ENCODE data around the gene DNAAF8. TPM values are rescaled to one million over a fixed set of nuclear protein-coding genes. Genes with fewer than 3 reads are reported as not detected.

Gene DNAAF8
- total RNA-seq, 1 experiment from 2014 or later = 1.1 TPM

- Histone ChIP-seq H3K27me3 (replicated peaks) (no peaks in the 10 kb centered on the region), H3K27ac (no peak overlapping the region), H3K4me1 (replicated peaks) (no peaks in the 10 kb centered on the region; the same call in 1 of the 2 replicates), H3K36me3 (peaks cover 3% of the 10 kb centered on the region; the same call in 1 of the 2 replicates), H3K4me3 (no peak overlapping the region), H3K9me3 (replicated peaks) (no peaks in the 10 kb centered on the region)
- DNase-seq (ENCODE audit: low read depth in 1 of 2, low spot score in 2 of 2) = no peak
These were observed 61.7 kb downstream of the DNAAF8 start for GRCh38 chr16:4795828-4796572.

GRCh38 chr16:4796982-4797804, 62.9 kb downstream of the DNAAF8 start:
- Histone ChIP-seq H3K36me3 (peaks cover 3% of the 10 kb centered on the region; the same call in 1 of the 2 replicates), H3K27me3 (replicated peaks) (no peaks in the 10 kb centered on the region), H3K4me1 (replicated peaks) (peaks cover 9% of the 10 kb centered on the region), H3K27ac (no peak overlapping the region), H3K9me3 (replicated peaks) (no peaks in the 10 kb centered on the region), H3K4me3 (no peak overlapping the region)
- no peak for DNase-seq (ENCODE audit: low read depth in 1 of 2, low spot score in 2 of 2)

DNA sequence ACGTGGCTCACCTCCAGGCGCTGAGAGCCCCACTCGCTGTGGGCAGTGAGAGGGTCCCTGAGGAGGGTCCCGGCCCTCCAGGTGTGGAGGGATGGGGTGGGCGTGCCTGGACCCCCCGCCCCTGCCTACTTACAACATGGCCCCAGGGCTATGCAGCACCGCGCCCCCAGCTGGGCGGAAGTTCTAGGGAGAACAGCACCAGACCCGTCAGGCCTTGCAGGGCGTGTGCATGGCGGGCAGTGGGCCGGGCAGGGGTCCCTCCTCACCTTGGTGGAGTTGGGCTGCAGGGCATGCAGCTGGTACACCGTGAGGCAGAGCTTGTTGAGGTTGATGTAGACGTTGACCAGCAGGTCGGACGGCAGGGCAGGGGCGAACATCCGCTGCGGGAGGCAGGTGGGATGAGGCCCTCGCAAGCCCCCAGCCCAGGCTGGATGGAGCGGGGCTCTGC, 63.5 kb downstream of the DNAAF8 start:
- no peaks in the 10 kb centered on the region for H3K27me3 ChIP-seq (replicated peaks)
- H3K4me3 ChIP-seq = no peak overlapping the region
- no peak for DNase-seq (ENCODE audit: low read depth in 1 of 2, low spot score in 2 of 2)
- H3K9me3 ChIP-seq (replicated peaks) = no peaks in the 10 kb centered on the region
- no peak overlapping the region for H3K27ac ChIP-seq
- peaks cover 7% of the 10 kb centered on the region for H3K36me3 ChIP-seq
- H3K4me1 ChIP-seq (replicated peaks) = peaks cover 9% of the 10 kb centered on the region

DNA sequence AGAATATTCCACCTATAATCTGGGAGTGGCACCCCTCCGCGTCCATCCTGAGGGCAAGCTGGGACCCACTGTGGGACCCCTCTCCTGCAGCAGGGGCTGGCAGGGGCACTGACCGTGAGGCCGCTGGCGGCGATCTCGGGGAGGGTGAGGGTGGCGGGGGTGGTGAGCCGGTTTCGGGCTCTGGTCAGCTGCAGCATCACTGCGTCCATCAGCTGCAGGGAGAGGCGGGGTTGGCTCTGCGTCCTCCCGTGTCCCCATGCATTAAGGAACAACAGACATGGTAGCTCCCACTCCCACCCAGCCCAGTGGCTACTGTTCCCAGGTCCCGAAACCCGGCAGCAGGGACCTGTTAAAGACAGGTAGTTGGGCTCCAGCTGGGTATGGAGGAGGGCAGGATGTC, 64.1 kb downstream of the DNAAF8 start:
- Histone ChIP-seq H3K9me3 (replicated peaks) (no peaks in the 10 kb centered on the region), H3K27ac (no peak overlapping the region)

More for the DNA sequence above, 64.1 kb downstream of the DNAAF8 start:
- H3K4me1 ChIP-seq (replicated peaks) = peaks cover 9% of the 10 kb centered on the region
- H3K36me3 ChIP-seq = peaks cover 7% of the 10 kb centered on the region
- no peak overlapping the region for H3K4me3 ChIP-seq
- H3K27me3 ChIP-seq (replicated peaks) = no peaks in the 10 kb centered on the region
- DNase-seq (ENCODE audit: low read depth in 1 of 2, low spot score in 2 of 2) = no peak

Other genes with a start within 250 kb of the DNAAF8 start
- 5.1 and 7.9 TPM in 2 replicates for gene CDIP1, start 195.8 kb upstream of the DNAAF8 start, total RNA-seq (2014; rRNA removed; shearing (Covaris generic))
- gene C16orf96, start 178.2 kb upstream of the DNAAF8 start, total RNA-seq (2014; rRNA removed; shearing (Covaris generic)) = not detected in 2 replicates
- gene UBALD1, start 119.6 kb upstream of the DNAAF8 start, total RNA-seq (2014; rRNA removed; shearing (Covaris generic)) = 6.1 and 9.6 TPM in 2 replicates
- gene MGRN1, start 109.7 kb upstream of the DNAAF8 start, total RNA-seq (2014; rRNA removed; shearing (Covaris generic)) = 9.1 and 15.0 TPM in 2 replicates
- gene NUDT16L1, start 41.0 kb upstream of the DNAAF8 start, total RNA-seq (2014; rRNA removed; shearing (Covaris generic)) = 63.5 and 83.0 TPM in 2 replicates
- gene ANKS3, start 266 bp upstream of the DNAAF8 start, total RNA-seq (2014; rRNA removed; shearing (Covaris generic)) = 20.9 and 21.9 TPM in 2 replicates
- 8.8 and 15.1 TPM in 2 replicates for gene ZNF500, start 32.6 kb downstream of the DNAAF8 start, total RNA-seq (2014; rRNA removed; shearing (Covaris generic))
- not detected in 2 replicates for gene SEPTIN12, start 53.8 kb downstream of the DNAAF8 start, total RNA-seq (2014; rRNA removed; shearing (Covaris generic))
- not detected in 2 replicates for gene SMIM22, start 60.8 kb downstream of the DNAAF8 start, total RNA-seq (2014; rRNA removed; shearing (Covaris generic))
- gene ROGDI, start 68.1 kb downstream of the DNAAF8 start, total RNA-seq (2014; rRNA removed; shearing (Covaris generic)) = 9.9 and 15.1 TPM in 2 replicates
- 35.2 and 49.0 TPM in 2 replicates for gene GLYR1, start 112.8 kb downstream of the DNAAF8 start, total RNA-seq (2014; rRNA removed; shearing (Covaris generic))
- gene UBN1, start 112.9 kb downstream of the DNAAF8 start, total RNA-seq (2014; rRNA removed; shearing (Covaris generic)) = 30.8 and 31.5 TPM in 2 replicates
- 0.11 TPM in 1 of 2 replicates, not detected in the other for gene PPL, start 202.6 kb downstream of the DNAAF8 start, total RNA-seq (2014; rRNA removed; shearing (Covaris generic))
- gene SEC14L5, start 223.8 kb downstream of the DNAAF8 start, total RNA-seq (2014; rRNA removed; shearing (Covaris generic)) = not detected in 2 replicates

Data from SJSA1 (cell line).